ENCODE results near the gene RNASET2. TPM values are rescaled to one million over a fixed set of nuclear protein-coding genes. Genes with fewer than 3 reads are reported as not detected.

The RNASET2 gene
- total RNA-seq, 1 donor from 2014 or later, result 22.0 TPM

DNA sequence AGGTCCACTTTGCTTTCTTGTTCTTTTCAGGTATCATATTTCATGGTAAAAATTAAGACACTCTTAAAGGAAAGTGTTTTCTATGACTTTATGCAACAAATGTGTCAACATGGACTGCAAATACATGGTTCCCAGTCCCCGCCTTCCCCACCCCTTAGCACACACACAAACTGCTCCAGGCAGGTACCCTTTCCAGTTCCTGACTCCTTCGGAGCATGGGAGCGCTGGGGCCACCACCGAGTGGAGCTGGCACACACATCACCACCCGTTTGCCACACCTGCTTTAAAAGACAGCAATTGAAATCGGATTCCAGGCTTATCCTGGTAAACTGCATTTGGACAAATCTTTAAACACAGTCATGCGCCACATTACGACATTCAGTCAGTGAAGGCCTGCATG, 22.2 kb downstream of the RNASET2 start:
- Mint-ChIP-seq H3K27ac (ENCODE audit: unreplicated experiment) (no peak overlapping the region), H3K36me3 (ENCODE audit: low read depth, unreplicated experiment) (peaks cover 6% of the 10 kb centered on the region), H3K27me3 (ENCODE audit: low read depth, unreplicated experiment) (peaks cover 2% of the 10 kb centered on the region), H3K4me3 (ENCODE audit: unreplicated experiment) (no peak overlapping the region), H3K9me3 (ENCODE audit: unreplicated experiment) (no peaks in the 10 kb centered on the region), H3K4me1 (ENCODE audit: low read depth, unreplicated experiment) (no peaks in the 10 kb centered on the region)
- no peak overlapping the region for H3K4me3 ChIP-seq (ENCODE audit: insufficient read depth, low read depth, low read length)
- DNase-seq (ENCODE audit: low read depth), result no peak
- no peaks in the 10 kb centered on the region for H3K4me1 ChIP-seq (ENCODE audit: insufficient read depth, low read length)
- no peaks in the 10 kb centered on the region for H3K27me3 ChIP-seq (ENCODE audit: insufficient read depth, low read length)
- H2AFZ ChIP-seq (ENCODE audit: low read depth, low read length), result no peak overlapping the region
- H3K36me3 ChIP-seq (ENCODE audit: insufficient read depth, low read length), result no peaks in the 10 kb centered on the region
- H4K20me1 ChIP-seq (ENCODE audit: insufficient read depth, low read length), result no peaks in the 10 kb centered on the region
- H3K9ac ChIP-seq (ENCODE audit: low read length), result no peak overlapping the region
- no peak for TF ChIP-seq EZH2 (IDR thresholded peaks at IDR 0.05; ENCODE audit: insufficient read depth, low read length)
- TF ChIP-seq, protein P1, sequence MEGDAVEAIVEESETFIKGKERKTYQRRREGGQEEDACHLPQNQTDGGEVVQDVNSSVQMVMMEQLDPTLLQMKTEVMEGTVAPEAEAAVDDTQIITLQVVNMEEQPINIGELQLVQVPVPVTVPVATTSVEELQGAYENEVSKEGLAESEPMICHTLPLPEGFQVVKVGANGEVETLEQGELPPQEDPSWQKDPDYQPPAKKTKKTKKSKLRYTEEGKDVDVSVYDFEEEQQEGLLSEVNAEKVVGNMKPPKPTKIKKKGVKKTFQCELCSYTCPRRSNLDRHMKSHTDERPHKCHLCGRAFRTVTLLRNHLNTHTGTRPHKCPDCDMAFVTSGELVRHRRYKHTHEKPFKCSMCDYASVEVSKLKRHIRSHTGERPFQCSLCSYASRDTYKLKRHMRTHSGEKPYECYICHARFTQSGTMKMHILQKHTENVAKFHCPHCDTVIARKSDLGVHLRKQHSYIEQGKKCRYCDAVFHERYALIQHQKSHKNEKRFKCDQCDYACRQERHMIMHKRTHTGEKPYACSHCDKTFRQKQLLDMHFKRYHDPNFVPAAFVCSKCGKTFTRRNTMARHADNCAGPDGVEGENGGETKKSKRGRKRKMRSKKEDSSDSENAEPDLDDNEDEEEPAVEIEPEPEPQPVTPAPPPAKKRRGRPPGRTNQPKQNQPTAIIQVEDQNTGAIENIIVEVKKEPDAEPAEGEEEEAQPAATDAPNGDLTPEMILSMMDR (IDR thresholded peaks at IDR 0.05; ENCODE audit: insufficient read depth, low read depth, low read length), result no peak
- no peaks in the 10 kb centered on the region for H3K9me3 ChIP-seq (ENCODE audit: insufficient read depth, low read depth, low read length)
- no peak overlapping the region for H3K27ac ChIP-seq (ENCODE audit: low read depth, low read length)
- no peak for FAIRE-seq
- H3K4me2 ChIP-seq (ENCODE audit: low read length), result no peak overlapping the region
- no peaks in the 10 kb centered on the region for H3K79me2 ChIP-seq (ENCODE audit: insufficient read depth, low read length)

DNA sequence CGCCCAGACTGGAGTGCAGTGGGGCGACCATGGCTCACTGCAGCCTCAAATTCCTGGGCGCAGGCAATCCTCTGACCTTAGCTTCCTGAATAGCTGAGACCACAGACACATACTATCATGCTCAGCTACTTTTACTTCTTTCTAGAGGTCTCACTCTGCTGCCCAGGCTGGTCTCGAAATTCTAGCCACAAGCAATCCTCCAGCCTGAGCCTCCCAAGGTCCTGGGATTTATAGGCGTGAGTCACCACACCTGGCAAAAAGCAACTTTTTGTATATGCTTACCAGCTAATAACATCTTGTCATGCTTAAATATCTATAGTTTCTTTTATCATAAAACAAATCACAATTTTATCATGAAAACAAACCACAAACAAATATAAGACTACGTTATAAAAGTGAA, 23.0 kb downstream of the RNASET2 start:
- Mint-ChIP-seq H3K9me3 (ENCODE audit: unreplicated experiment) (no peaks in the 10 kb centered on the region), H3K4me1 (ENCODE audit: low read depth, unreplicated experiment) (no peaks in the 10 kb centered on the region), H3K36me3 (ENCODE audit: low read depth, unreplicated experiment) (peaks cover 6% of the 10 kb centered on the region), H3K27me3 (ENCODE audit: low read depth, unreplicated experiment) (peaks cover 2% of the 10 kb centered on the region), H3K27ac (ENCODE audit: unreplicated experiment) (no peak overlapping the region), H3K4me3 (ENCODE audit: unreplicated experiment) (no peak overlapping the region)
- H4K20me1 ChIP-seq (ENCODE audit: insufficient read depth, low read length), result no peaks in the 10 kb centered on the region
- no peak overlapping the region for H3K9ac ChIP-seq (ENCODE audit: low read length)
- H3K27ac ChIP-seq (ENCODE audit: low read depth, low read length), result no peak overlapping the region
- no peak overlapping the region for H3K4me3 ChIP-seq (ENCODE audit: insufficient read depth, low read depth, low read length)
- FAIRE-seq (no peak), DNase-seq (ENCODE audit: low read depth) (no peak)
- no peaks in the 10 kb centered on the region for H3K27me3 ChIP-seq (ENCODE audit: insufficient read depth, low read length)
- TF ChIP-seq, protein P1 (IDR thresholded peaks at IDR 0.05; ENCODE audit: insufficient read depth, low read depth, low read length), result no peak
- no peak for TF ChIP-seq EZH2 (IDR thresholded peaks at IDR 0.05; ENCODE audit: insufficient read depth, low read length)
- no peaks in the 10 kb centered on the region for H3K36me3 ChIP-seq (ENCODE audit: insufficient read depth, low read length)
- H3K4me1 ChIP-seq (ENCODE audit: insufficient read depth, low read length), result no peaks in the 10 kb centered on the region
- no peak overlapping the region for H3K4me2 ChIP-seq (ENCODE audit: low read length)
- H3K9me3 ChIP-seq (ENCODE audit: insufficient read depth, low read depth, low read length), result no peaks in the 10 kb centered on the region
- no peaks in the 10 kb centered on the region for H3K79me2 ChIP-seq (ENCODE audit: insufficient read depth, low read length)
- H2AFZ ChIP-seq (ENCODE audit: low read depth, low read length), result no peak overlapping the region

DNA sequence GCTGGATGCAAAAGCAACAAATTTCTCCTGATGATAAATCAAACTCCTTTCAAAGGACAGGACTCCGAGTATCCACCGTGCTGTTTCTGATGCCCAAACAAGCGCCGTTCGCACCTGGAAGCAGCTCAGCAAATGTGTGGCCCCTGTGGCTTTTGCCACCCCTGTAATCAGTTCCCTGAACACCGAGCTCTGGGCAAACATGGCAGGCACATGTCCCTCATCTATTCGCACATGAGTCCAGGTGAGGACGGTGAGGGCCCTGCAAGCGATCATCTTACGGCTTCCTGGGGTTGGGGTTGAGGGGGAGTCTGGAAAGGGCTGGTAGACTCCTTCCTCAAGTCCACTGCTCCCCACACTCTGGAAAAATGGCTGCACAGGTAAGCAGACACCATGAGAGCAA, 23.7 kb downstream of the RNASET2 start:
- Mint-ChIP-seq H3K27ac (ENCODE audit: unreplicated experiment) (no peak overlapping the region), H3K4me1 (ENCODE audit: low read depth, unreplicated experiment) (no peaks in the 10 kb centered on the region), H3K27me3 (ENCODE audit: low read depth, unreplicated experiment) (peaks cover 2% of the 10 kb centered on the region), H3K4me3 (ENCODE audit: unreplicated experiment) (no peak overlapping the region), H3K9me3 (ENCODE audit: unreplicated experiment) (no peaks in the 10 kb centered on the region), H3K36me3 (ENCODE audit: low read depth, unreplicated experiment) (peaks cover 4% of the 10 kb centered on the region)
- no peaks in the 10 kb centered on the region for H3K27me3 ChIP-seq (ENCODE audit: insufficient read depth, low read length)
- FAIRE-seq (no peak), DNase-seq (ENCODE audit: low read depth) (no peak)
- no peak overlapping the region for H3K27ac ChIP-seq (ENCODE audit: low read depth, low read length)
- H2AFZ ChIP-seq (ENCODE audit: low read depth, low read length), result no peak overlapping the region
- no peaks in the 10 kb centered on the region for H3K36me3 ChIP-seq (ENCODE audit: insufficient read depth, low read length)
- no peak overlapping the region for H3K9ac ChIP-seq (ENCODE audit: low read length)
- H3K4me1 ChIP-seq (ENCODE audit: insufficient read depth, low read length), result no peaks in the 10 kb centered on the region
- no peaks in the 10 kb centered on the region for H3K9me3 ChIP-seq (ENCODE audit: insufficient read depth, low read depth, low read length)
- H3K79me2 ChIP-seq (ENCODE audit: insufficient read depth, low read length), result no peaks in the 10 kb centered on the region
- H3K4me3 ChIP-seq (ENCODE audit: insufficient read depth, low read depth, low read length), result no peak overlapping the region
- H3K4me2 ChIP-seq (ENCODE audit: low read length), result no peak overlapping the region
- H4K20me1 ChIP-seq (ENCODE audit: insufficient read depth, low read length), result no peaks in the 10 kb centered on the region
- no peak for TF ChIP-seq EZH2 (IDR thresholded peaks at IDR 0.05; ENCODE audit: insufficient read depth, low read length)

All from astrocyte (in vitro differentiated cells and primary cell).